T-cell (primary cell): ENCODE measurements around the gene KCNMA1. TPM values are rescaled to one million over a fixed set of nuclear protein-coding genes. Genes with fewer than 3 reads are reported as not detected.

Source experiments
- ATAC-seq, 4 experiments: fragments of 200-7000 bp in 3 of 4; fragments of 150-1000 bp in 1 of 4; cut with Tn5 transposase; replicated peaks in 1 of 4; 1 replicate in 3 of 4; 2 replicates in 1 of 4; pipeline ENCODE4 v1.10.0; 2021; ENCODE audit warnings: moderate library complexity in 3 of 4, mild to moderate bottlenecking in 2 of 4, moderate number of reproducible peaks in 1 of 4
- CTCF ChIA-PET, 2 donors: fragments of 300-600 bp; sonication (Branson Sonifier 250); formaldehyde crosslinking; loops; one replicate each; lab custom pipeline; 2022; ENCODE audit warnings: antibody characterized with exemption in 2 of 2; lab: Charles Lee
- POLR2A ChIA-PET, 2 donors: fragments of 300-600 bp; sonication (Branson Sonifier 250); formaldehyde crosslinking; loops; one replicate each; lab custom pipeline; 2022; ENCODE audit warnings: antibody characterized with exemption in 2 of 2; lab: Charles Lee
- DNase-seq, 35 experiments: peaks; one replicate each; pipeline versions ENCODE4 v3.0.0 to v3.0.0-alpha.2; 2013 to 2023
- H3K27ac ChIP-seq: one replicate; pipeline ENCODE4 v1.5.1; 2013; ENCODE audit warnings: low read length
- H3K27me3 ChIP-seq, 2 experiments: replicated peaks in 1 of 2; 1 replicate in 1 of 2; 2 replicates in 1 of 2; pipeline versions ENCODE4 v1.6.1 to v1.7.0; 2013; ENCODE audit warnings: low read length in 1 of 2, mixed read lengths in 1 of 2; ENCODE audit not compliant: control insufficient read depth in 2 of 2, insufficient read depth in 2 of 2; ENCODE audit errors: extremely low read depth in 1 of 2
- H3K36me3 ChIP-seq, 2 donors: 1 replicate in 1 of 2; 2 replicates in 1 of 2; pipeline versions ENCODE4 v1.6.1 to v1.7.0; 2013; ENCODE audit warnings: low read length in 1 of 2; ENCODE audit not compliant: control insufficient read depth in 2 of 2, insufficient read depth in 1 of 2; ENCODE audit errors: extremely low read depth in 1 of 2
- H3K4me1 ChIP-seq, 2 experiments: 1 replicate in 1 of 2; 2 replicates in 1 of 2; pipeline versions ENCODE4 v1.6.1 to v1.7.0; 2013; ENCODE audit warnings: low read length in 2 of 2, mixed read lengths in 1 of 2; ENCODE audit not compliant: insufficient read depth in 2 of 2, control insufficient read depth in 1 of 2; ENCODE audit errors: extremely low read depth in 1 of 2
- H3K4me3 ChIP-seq, 2 donors: 1 replicate in 1 of 2; 2 replicates in 1 of 2; pipeline versions ENCODE4 v1.5.1 to v1.7.0; 2013; ENCODE audit warnings: mild to moderate bottlenecking in 2 of 2, low read length in 1 of 2, moderate library complexity in 1 of 2; ENCODE audit not compliant: control insufficient read depth in 1 of 2; ENCODE audit errors: extremely low read depth in 1 of 2
- H3K9me3 ChIP-seq: 2 replicates; pipeline ENCODE4 v1.7.0; 2013
- H3K27ac Mint-ChIP-seq, 2 donors: one replicate each; pipeline ENCODE4 v1.8.0; 2020 to 2021; ENCODE audit warnings: mild to moderate bottlenecking in 2 of 2, mixed read lengths in 2 of 2
- H3K27me3 Mint-ChIP-seq, 2 donors: one replicate each; pipeline ENCODE4 v1.8.0; 2021 to 2022; ENCODE audit warnings: mixed read lengths in 2 of 2
- H3K36me3 Mint-ChIP-seq: one replicate; pipeline ENCODE4 v1.8.0; 2021; ENCODE audit warnings: mixed read lengths
- H3K4me1 Mint-ChIP-seq, 3 donors: one replicate each; pipeline ENCODE4 v1.8.0; 2020 to 2022; ENCODE audit warnings: mixed read lengths in 3 of 3, mild to moderate bottlenecking in 1 of 3
- H3K4me3 Mint-ChIP-seq, 3 donors: one replicate each; pipeline ENCODE4 v1.8.0; 2020 to 2022; ENCODE audit warnings: mild to moderate bottlenecking in 3 of 3, mixed read lengths in 3 of 3, moderate library complexity in 3 of 3
- H3K9me3 Mint-ChIP-seq, 3 donors: one replicate each; pipeline ENCODE4 v1.8.0; 2020 to 2022; ENCODE audit warnings: mixed read lengths in 3 of 3
- WGBS: methylation state at CpG from one replicate; pipeline ENCODE4 v1.1.5; 2013; ENCODE audit warnings: missing lambda C conversion rate; ENCODE audit not compliant: insufficient coverage; 5-methylcytosine and 5-hydroxymethylcytosine counted together
- total RNA-seq, 35 experiments: library from RNA in 6 of 35; stranded (reverse) in 6 of 35; fragments of 120-200 nt in 1 of 35; gene quantifications; one replicate each; pipeline versions ENCODE4 v1.2.1 to v1.2.4 and lab custom pipeline; 2013 to 2026

KCNMA1 gene
- total RNA-seq, 5 donors from 2014 or later (not counting 1 experiment from before 2014, with no cell fraction given), result 0.14 to 1.6 (median 0.60) TPM

DNA sequence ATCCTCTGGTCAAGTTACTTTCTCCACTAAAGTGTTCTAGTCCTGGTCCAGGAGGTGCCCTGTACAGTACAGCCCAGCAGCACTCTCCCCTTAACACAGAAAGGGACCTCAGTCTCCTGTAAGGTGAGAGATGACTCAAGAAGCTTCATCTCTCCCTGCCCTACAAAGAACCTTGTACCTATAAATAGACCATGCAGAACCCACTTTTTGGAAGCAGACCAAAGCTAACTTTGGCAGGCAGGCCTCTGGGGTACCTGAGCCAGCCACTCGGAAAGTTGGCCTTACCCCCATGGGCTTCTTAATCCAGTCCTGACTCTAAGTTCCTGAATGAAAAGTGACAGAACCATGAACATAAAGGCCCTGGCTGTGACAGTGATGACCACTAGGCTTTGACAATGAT, 454.8 kb downstream of the KCNMA1 start:
- H3K4me3 ChIP-seq, result no peak overlapping the region
- no peak overlapping the region for H3K27ac ChIP-seq
- POLR2A ChIA-PET, result no interaction called here
- no peak for DNase-seq
- H3K9me3 Mint-ChIP-seq, result no peaks in the 10 kb centered on the region
- no peaks in the 10 kb centered on the region for H3K36me3 ChIP-seq
- ATAC-seq, result no peak
- H3K36me3 Mint-ChIP-seq, result no peaks in the 10 kb centered on the region
- peaks cover 0 to 6% of the 10 kb centered on the region in 2 experiments for H3K27me3 ChIP-seq
- H3K27me3 Mint-ChIP-seq, result peaks cover 9 to 12% of the 10 kb centered on the region in 2 donors
- H3K27ac Mint-ChIP-seq, result no peak overlapping the region
- 100% methylated on average over 1 of the region's 1 CpG for WGBS
- H3K4me3 Mint-ChIP-seq, result no peak overlapping the region
- H3K9me3 ChIP-seq, result no peaks in the 10 kb centered on the region
- CTCF ChIA-PET, result no interaction called here
- no peaks in the 10 kb centered on the region for H3K4me1 ChIP-seq
- no peaks in the 10 kb centered on the region for H3K4me1 Mint-ChIP-seq

DNA sequence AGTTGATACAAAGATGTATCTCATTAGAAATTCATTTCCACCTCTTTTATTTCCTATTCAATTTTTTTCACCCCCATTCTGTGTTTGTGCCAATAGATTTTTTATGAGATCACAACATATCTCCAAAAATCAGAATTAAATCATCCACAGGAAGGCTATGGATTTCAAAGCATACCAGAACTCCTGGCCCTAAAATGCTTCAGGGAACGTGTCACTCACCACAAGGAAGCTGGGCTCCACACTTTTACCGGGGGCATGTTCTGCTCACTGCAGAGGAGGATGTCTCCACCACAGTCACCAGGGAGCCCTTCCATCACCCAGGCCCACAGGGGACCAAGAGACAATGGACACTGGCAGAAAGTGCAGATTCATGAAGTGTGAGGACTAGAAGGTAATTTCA, 456.8 kb downstream of the KCNMA1 start:
- Histone ChIP-seq H3K36me3 (no peaks in the 10 kb centered on the region), H3K4me1 (no peaks in the 10 kb centered on the region), H3K27ac (no peak overlapping the region), H3K4me3 (no peak overlapping the region), H3K27me3 (peaks cover 0 to 6% of the 10 kb centered on the region in 2 experiments), H3K9me3 (no peaks in the 10 kb centered on the region)
- Mint-ChIP-seq H3K27ac (no peak overlapping the region), H3K4me1 (no peaks in the 10 kb centered on the region), H3K9me3 (no peaks in the 10 kb centered on the region), H3K36me3 (no peaks in the 10 kb centered on the region), H3K4me3 (no peak overlapping the region), H3K27me3 (peaks cover 10 to 15% of the 10 kb centered on the region in 2 donors)
- ATAC-seq (no peak), DNase-seq (no peak)
- WGBS, result 50% methylated on average over 1 of the region's 2 CpGs
- ChIA-PET POLR2A (no interaction called here), CTCF (interaction anchor here in 1 of 2 donors (1.2 kb wide), 1 partner anchor 11 kb away, joined by 3 read pairs; no protein-coding TSS in a partner anchor)

DNA sequence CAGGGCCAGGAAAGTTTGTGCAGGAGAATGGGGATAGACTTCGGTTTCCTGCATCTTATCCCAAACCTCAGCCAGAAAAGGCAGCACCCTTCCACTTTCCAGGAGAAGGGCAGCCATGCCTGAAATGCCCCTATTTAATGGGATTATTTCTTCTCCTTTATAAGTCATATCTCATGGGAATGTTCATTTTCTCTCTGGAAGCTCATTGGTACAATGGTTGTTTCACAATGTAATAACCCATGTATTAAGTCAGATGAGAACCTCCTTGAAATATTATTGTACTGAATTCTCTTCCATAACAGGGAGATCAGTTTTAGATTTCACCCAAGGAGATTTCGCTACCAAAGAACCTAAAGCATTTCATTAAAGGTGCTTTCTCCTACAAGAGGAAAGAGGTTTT, 457.5 kb downstream of the KCNMA1 start:
- ATAC-seq (no peak), DNase-seq (no peak)
- CTCF ChIA-PET, result no interaction called here
- Mint-ChIP-seq H3K4me3 (no peak overlapping the region), H3K9me3 (no peaks in the 10 kb centered on the region), H3K27ac (no peak overlapping the region), H3K4me1 (no peaks in the 10 kb centered on the region), H3K36me3 (no peaks in the 10 kb centered on the region), H3K27me3 (peaks cover 10 to 15% of the 10 kb centered on the region in 2 donors)
- H3K4me1 ChIP-seq, result no peaks in the 10 kb centered on the region
- no CpG with 5 or more reads among the region's 2 CpGs for WGBS
- peaks cover 0 to 6% of the 10 kb centered on the region in 2 experiments for H3K27me3 ChIP-seq
- no peaks in the 10 kb centered on the region for H3K36me3 ChIP-seq
- H3K4me3 ChIP-seq, result no peak overlapping the region
- H3K9me3 ChIP-seq, result no peaks in the 10 kb centered on the region
- H3K27ac ChIP-seq, result no peak overlapping the region
- POLR2A ChIA-PET, result no interaction called here

DNA sequence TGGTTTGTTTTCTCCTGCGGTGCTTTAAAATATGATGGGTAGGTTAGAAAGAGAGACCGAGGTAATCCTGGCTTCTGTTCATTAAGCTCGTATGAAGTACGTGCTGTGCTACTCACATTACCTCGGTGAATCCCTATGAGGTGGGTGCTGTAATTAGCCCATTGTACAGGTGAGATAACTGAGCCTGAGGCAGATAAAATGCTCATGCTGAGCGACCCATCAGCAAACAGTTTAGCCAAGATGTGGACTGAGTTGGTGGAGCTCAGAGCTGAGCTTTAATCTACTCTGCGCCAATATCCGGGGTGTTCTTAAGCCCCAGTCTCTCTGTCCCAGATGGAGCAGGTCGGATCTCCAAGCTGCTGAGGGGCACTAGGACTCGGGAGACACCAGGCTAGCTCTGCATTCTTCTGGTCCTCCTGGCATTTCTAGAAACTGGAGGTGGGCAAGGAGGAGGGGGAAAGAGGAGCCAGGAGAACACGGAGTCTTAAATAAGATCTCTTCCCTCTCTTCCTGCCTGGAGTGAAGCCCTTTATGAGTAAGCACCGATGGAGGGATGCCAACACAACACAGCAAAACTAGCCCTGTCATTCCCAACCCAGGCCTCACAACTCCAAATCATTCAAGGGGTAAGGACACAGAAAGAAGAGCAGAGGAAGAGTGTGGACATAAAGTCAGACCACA, 458.5 kb downstream of the KCNMA1 start:
- no peak overlapping the region for H3K4me3 ChIP-seq
- H3K27ac ChIP-seq, result no peak overlapping the region
- H3K27me3 Mint-ChIP-seq, result peaks cover 10 to 15% of the 10 kb centered on the region in 2 donors
- H3K4me1 ChIP-seq, result no peaks in the 10 kb centered on the region
- H3K27ac Mint-ChIP-seq, result no peak overlapping the region
- H3K36me3 ChIP-seq, result no peaks in the 10 kb centered on the region
- H3K4me3 Mint-ChIP-seq, result no peak overlapping the region
- DNase-seq, result no peak
- no peaks in the 10 kb centered on the region for H3K9me3 ChIP-seq
- CTCF ChIA-PET, result interaction anchor here (0.8 to 1.2 kb wide), 2 partner anchors 462 kb away, joined by 3 read pairs; no protein-coding TSS in a partner anchor
- POLR2A ChIA-PET, result no interaction called here
- 84% methylated on average over 10 of the region's 12 CpGs for WGBS
- ATAC-seq, result no peak
- peaks cover 0 to 8% of the 10 kb centered on the region in 2 experiments for H3K27me3 ChIP-seq
- H3K9me3 Mint-ChIP-seq, result no peaks in the 10 kb centered on the region
- no peaks in the 10 kb centered on the region for H3K4me1 Mint-ChIP-seq
- H3K36me3 Mint-ChIP-seq, result no peaks in the 10 kb centered on the region

DNA sequence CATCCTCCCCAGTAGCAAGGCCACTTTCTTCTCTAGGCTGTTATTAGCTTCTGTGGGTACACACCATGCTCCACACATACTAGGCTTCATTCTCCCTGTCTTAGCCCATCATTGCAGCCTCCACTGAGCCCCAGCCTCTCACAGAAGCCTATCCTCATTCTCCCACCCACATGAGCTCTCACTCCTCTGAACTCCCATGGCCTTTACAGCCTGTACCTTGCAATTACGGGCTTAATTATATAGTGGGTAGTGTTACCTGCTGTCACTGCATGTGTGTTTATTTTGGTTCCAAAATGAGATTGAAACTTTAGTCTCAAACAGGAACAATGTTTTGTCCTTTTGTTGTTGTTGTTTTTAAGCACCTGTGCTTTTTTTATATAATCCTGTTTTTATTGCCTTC, 460.0 kb downstream of the KCNMA1 start:
- no peaks in the 10 kb centered on the region for H3K36me3 Mint-ChIP-seq
- no CpG with 5 or more reads among the region's 1 CpG for WGBS
- H3K27me3 Mint-ChIP-seq, result peaks cover 7 to 15% of the 10 kb centered on the region in 2 donors
- H3K4me3 Mint-ChIP-seq, result no peak overlapping the region
- no peak for DNase-seq
- ATAC-seq, result no peak
- CTCF ChIA-PET, result interaction anchor here in 1 of 2 donors (0.8 kb wide), 1 partner anchor 664 kb away, joined by 5 read pairs; no protein-coding TSS in a partner anchor
- POLR2A ChIA-PET, result no interaction called here
- Histone ChIP-seq H3K9me3 (no peaks in the 10 kb centered on the region), H3K27me3 (peaks cover 0 to 5% of the 10 kb centered on the region in 2 experiments), H3K36me3 (no peaks in the 10 kb centered on the region), H3K27ac (no peak overlapping the region), H3K4me1 (no peaks in the 10 kb centered on the region), H3K4me3 (no peak overlapping the region)
- no peak overlapping the region for H3K27ac Mint-ChIP-seq
- no peaks in the 10 kb centered on the region for H3K9me3 Mint-ChIP-seq
- H3K4me1 Mint-ChIP-seq, result no peaks in the 10 kb centered on the region

DNA sequence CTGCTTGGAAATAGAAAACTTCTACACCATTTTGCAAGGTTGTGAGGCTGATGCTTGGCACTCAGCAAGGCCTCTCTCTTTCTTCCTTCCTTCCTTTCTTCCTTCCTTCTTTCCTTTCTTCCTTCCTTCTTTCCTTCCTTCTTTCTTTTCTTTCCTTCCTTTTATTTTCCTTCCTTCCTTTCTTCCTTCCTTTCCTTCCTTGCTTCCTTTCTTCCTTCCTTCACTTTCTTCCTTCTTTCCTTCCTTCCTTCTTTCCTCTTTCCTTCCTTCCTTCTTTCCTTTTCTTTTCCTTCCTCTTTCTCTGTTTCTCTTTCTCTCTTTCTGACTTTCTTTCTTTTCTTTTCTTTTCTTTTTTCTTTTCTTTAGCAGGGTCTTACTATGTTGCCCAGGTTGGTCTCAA, 460.4 kb downstream of the KCNMA1 start:
- H3K36me3 Mint-ChIP-seq, result no peaks in the 10 kb centered on the region
- no peak for ATAC-seq
- no peaks in the 10 kb centered on the region for H3K36me3 ChIP-seq

More for the DNA sequence above, 460.4 kb downstream of the KCNMA1 start:
- Mint-ChIP-seq H3K9me3 (no peaks in the 10 kb centered on the region), H3K4me3 (no peak overlapping the region), H3K4me1 (no peaks in the 10 kb centered on the region), H3K27me3 (peaks cover 7 to 15% of the 10 kb centered on the region in 2 donors), H3K27ac (no peak overlapping the region)
- no peak overlapping the region for H3K27ac ChIP-seq
- H3K9me3 ChIP-seq, result no peaks in the 10 kb centered on the region
- no peaks in the 10 kb centered on the region for H3K4me1 ChIP-seq
- no peak for DNase-seq
- ChIA-PET POLR2A (no interaction called here), CTCF (interaction anchor here in 1 of 2 donors (0.8 kb wide), 1 partner anchor 665 kb away, joined by 5 read pairs; no protein-coding TSS in a partner anchor)
- H3K4me3 ChIP-seq, result no peak overlapping the region
- peaks cover 0 to 5% of the 10 kb centered on the region in 2 experiments for H3K27me3 ChIP-seq
